ENCODE results near the gene NDUFAB1.

Gene NDUFAB1

DNA sequence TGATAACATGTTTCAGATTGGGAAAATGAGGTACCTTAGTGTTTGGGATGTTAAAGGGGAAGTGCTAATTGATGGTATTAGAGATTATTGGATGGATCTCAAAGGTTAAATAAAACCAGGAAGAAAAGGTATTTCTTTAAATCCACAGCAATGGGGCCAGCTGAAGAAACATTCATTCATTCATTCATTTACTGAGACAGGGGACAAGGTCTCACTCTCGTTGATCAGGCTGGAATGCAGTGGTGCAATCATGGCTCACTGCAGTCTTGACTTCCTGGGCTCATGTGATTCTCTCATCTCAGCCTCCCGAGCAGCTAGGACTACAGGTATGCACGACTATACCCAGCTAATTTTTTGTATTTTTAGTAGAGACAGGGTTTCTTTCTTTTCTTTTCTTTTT lies 58.7 kb downstream of the NDUFAB1 start:
- no peak overlapping the region for H3K9ac ChIP-seq (ENCODE audit: low read length in 5 of 5)
- peaks cover 8 to 73% (median 53%) of the 10 kb centered on the region in 5 donors for H3K36me3 ChIP-seq (ENCODE audit: control insufficient read depth in 5 of 5, insufficient read depth in 5 of 5, low read length in 5 of 5)
- no peaks in the 10 kb centered on the region for H3K4me1 ChIP-seq (ENCODE audit: control insufficient read depth in 5 of 5, insufficient read depth in 5 of 5, low read length in 5 of 5)
- H3K4me3 ChIP-seq (ENCODE audit: low read depth in 1 of 5, low read length in 5 of 5) = no peak overlapping the region
- H3K27me3 ChIP-seq (ENCODE audit: control insufficient read depth in 5 of 5, insufficient read depth in 4 of 5, low read length in 5 of 5) = no peaks in the 10 kb centered on the region
- H3K27ac ChIP-seq (ENCODE audit: low read depth, low read length) = no peak overlapping the region
- no peaks in the 10 kb centered on the region for H3K9me3 ChIP-seq (ENCODE audit: control insufficient read depth in 5 of 5, low read length in 5 of 5)

DNA sequence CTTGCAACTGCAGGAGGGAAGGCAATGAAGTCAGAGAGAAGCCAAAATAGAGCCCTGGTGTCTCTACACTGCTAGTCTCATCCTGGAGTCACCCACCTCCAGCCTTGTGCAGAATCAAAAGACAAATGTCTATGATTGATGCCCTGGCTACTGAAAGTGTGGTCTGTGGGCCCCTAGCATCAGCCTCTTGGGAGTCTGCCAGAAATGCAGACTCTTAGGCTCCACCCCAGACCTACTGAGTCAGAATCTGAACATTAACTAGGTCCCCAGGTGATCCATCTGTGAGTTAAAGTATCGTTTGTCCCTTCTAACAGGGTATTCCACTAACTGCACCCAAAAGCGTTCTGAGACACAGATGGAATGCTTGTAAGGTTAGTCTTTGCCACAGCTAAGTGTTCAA lies 60.2 kb downstream of the NDUFAB1 start:
- H3K27me3 ChIP-seq (ENCODE audit: control insufficient read depth in 5 of 5, insufficient read depth in 4 of 5, low read length in 5 of 5) = no peaks in the 10 kb centered on the region
- no peak overlapping the region for H3K9ac ChIP-seq (ENCODE audit: low read length in 5 of 5)
- H3K4me3 ChIP-seq (ENCODE audit: low read depth in 1 of 5, low read length in 5 of 5) = no peak overlapping the region
- H3K4me1 ChIP-seq (ENCODE audit: control insufficient read depth in 5 of 5, insufficient read depth in 5 of 5, low read length in 5 of 5) = no peaks in the 10 kb centered on the region
- H3K27ac ChIP-seq (ENCODE audit: low read depth, low read length) = no peak overlapping the region
- H3K9me3 ChIP-seq (ENCODE audit: control insufficient read depth in 5 of 5, low read length in 5 of 5) = no peaks in the 10 kb centered on the region
- H3K36me3 ChIP-seq (ENCODE audit: control insufficient read depth in 5 of 5, insufficient read depth in 5 of 5, low read length in 5 of 5) = peaks cover 9 to 78% (median 62%) of the 10 kb centered on the region in 5 donors

DNA sequence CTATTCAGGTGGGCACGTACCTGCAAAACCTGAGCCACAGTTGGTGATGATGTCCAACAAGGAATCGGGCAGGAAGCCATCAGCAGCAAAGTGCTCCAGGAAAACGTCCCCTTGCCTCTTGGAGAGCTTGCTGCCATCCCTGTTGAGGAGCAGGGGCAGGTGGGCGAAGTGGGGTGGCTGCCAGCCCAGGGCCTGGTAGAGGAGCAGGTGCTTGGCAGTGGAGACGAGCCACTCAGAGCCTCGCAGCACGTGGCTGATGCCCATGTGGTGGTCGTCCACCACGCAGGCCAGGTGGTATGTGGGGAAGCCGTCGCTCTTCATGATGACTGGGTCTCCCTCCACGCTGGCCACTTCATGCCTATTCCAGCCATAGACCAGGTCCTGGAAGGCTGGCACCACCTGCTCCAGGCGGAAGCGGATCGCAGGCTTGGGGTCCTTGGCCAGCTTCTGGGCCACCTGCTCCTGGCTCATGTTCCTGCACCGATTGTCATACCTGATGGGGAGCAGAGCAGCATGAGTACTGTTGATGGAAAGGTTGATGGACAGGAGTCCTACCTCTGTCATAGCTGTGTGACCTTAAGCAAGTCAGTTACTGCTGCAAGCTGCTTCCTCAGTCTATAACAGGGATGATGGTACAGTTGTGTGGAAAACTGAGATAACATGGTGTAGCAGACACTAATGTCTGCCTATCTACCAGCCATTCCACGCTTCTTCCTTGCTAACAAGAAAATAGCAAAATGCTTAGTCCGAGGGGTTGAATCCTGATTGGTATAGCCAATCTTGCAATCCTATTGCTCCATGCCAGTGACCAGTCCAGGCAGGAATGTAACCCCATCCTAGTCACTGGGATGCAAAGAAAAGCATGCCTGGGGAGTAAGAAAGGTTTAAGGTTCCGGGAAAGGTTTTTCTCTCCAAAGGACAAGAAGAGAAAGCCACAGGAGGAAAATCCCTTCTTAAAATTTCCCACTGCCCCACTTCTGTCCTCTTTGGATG lies 61.0 kb downstream of the NDUFAB1 start:
- Histone ChIP-seq H3K9ac (ENCODE audit: low read length in 5 of 5) (no peak overlapping the region), H3K4me1 (ENCODE audit: control insufficient read depth in 5 of 5, insufficient read depth in 5 of 5, low read length in 5 of 5) (no peaks in the 10 kb centered on the region), H3K27me3 (ENCODE audit: control insufficient read depth in 5 of 5, insufficient read depth in 4 of 5, low read length in 5 of 5) (no peaks in the 10 kb centered on the region), H3K36me3 (ENCODE audit: control insufficient read depth in 5 of 5, insufficient read depth in 5 of 5, low read length in 5 of 5) (peaks cover 7 to 75% (median 60%) of the 10 kb centered on the region in 5 donors), H3K9me3 (ENCODE audit: control insufficient read depth in 5 of 5, low read length in 5 of 5) (no peaks in the 10 kb centered on the region), H3K27ac (ENCODE audit: low read depth, low read length) (no peak overlapping the region), H3K4me3 (ENCODE audit: low read depth in 1 of 5, low read length in 5 of 5) (no peak overlapping the region)

DNA sequence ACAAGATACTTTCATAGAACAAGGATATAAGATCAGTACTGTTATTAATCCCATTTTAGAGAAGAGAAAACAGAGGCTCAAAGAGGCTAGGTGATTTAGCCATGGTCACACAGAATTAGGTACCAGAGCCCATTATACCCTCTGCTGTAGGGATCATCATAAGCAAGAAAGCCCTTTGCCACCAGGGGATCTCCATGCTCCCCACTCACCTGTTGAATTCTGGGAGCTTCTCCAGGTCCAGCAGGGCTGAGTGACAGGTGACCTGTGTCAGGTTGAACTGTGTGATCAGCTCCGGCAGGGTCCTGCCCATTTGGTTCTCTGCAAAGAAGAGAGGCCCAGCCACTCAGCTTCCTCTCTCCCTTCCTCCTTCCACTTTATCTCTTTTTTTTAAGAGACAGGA lies 63.7 kb downstream of the NDUFAB1 start:
- Histone ChIP-seq H3K27ac (ENCODE audit: low read depth, low read length) (no peak overlapping the region), H3K4me1 (ENCODE audit: control insufficient read depth in 5 of 5, insufficient read depth in 5 of 5, low read length in 5 of 5) (no peaks in the 10 kb centered on the region), H3K27me3 (ENCODE audit: control insufficient read depth in 5 of 5, insufficient read depth in 4 of 5, low read length in 5 of 5) (no peaks in the 10 kb centered on the region), H3K9me3 (ENCODE audit: control insufficient read depth in 5 of 5, low read length in 5 of 5) (no peaks in the 10 kb centered on the region), H3K4me3 (ENCODE audit: low read depth in 1 of 5, low read length in 5 of 5) (no peak overlapping the region), H3K9ac (ENCODE audit: low read length in 5 of 5) (no peak overlapping the region), H3K36me3 (ENCODE audit: control insufficient read depth in 5 of 5, insufficient read depth in 5 of 5, low read length in 5 of 5) (peaks cover 9 to 86% (median 69%) of the 10 kb centered on the region in 5 donors)
